ENCODE data around the gene PBX1. TPM values are rescaled to one million over a fixed set of nuclear protein-coding genes. Genes with fewer than 3 reads are reported as not detected.

The PBX1 gene
- total and polyA plus RNA-seq, 2 experiments from 2014 or later: 9.7 to 38.8 TPM

DNA sequence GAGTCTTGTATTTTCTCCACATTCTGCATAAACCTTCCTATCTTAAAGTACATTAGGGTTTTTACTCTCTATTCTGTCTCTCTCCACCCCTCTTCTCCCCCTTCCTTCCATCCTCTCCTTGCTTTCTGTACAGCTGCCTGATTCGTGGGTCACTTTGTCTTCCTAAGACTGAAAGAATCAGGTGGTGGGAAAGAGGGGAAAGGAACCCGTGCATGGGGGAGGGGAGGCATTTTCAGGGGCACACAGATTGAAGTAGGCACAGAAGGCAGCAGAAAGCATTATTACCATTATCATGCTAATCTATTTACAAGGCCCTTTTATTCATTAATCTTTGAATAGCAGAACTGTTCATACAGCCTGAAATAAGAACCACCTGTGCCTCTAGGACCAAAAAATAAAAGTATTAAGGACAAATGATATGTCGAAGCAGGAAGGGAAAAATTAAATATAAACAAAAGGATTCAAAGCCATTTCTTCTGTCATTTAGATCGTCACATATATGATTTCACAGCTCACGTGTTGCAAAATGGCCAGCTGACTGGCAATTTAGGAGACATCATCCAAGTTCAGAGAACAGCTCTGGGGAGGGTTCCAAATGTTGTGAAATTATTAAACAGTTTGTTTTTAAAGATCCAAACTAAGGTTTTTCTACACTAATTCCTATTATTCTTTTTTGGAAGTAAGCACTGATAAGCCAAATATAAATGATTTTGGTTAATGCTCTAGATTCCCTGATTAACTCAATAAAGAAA, 154.6 kb downstream of the PBX1 start:
- no peak overlapping the region for H2AFZ ChIP-seq
- H3K9me2 ChIP-seq (ENCODE audit: insufficient read depth): no peaks in the 10 kb centered on the region
- no peaks in the 10 kb centered on the region for H3K36me3 ChIP-seq (ENCODE audit: low read depth)
- no peak overlapping the region for H3K9ac ChIP-seq
- in situ Hi-C loops (cut with MboI): no loop called here
- H4K20me1 ChIP-seq (ENCODE audit: insufficient read depth): no peaks in the 10 kb centered on the region
- no peak overlapping the region for H3K27ac ChIP-seq
- peaks cover 44% of the 10 kb centered on the region for H3F3A ChIP-seq (ENCODE audit: insufficient read depth)
- peak; percentile 49 for DNase-seq
- peaks cover 81% of the 10 kb centered on the region for H3K79me2 ChIP-seq (ENCODE audit: insufficient read depth)
- WGBS, 2 experiments (ENCODE audit: low coverage in 1 of 2, low lambda C conversion rate in 2 of 2, missing lambda C conversion rate in 2 of 2): 47 to 54% methylated on average over 5 of the region's 5 CpGs
- no peak overlapping the region for H3K4me3 ChIP-seq
- no peak for TF ChIP-seq EZH2phosphoT487 (IDR thresholded peaks at IDR 0.05; ENCODE audit: insufficient read depth, low read depth)
- no peak for TF ChIP-seq EZH2 (IDR thresholded peaks at IDR 0.05; ENCODE audit: insufficient read depth, poor library complexity, severe bottlenecking)
- H3K9me3 ChIP-seq (ENCODE audit: low read depth): no peaks in the 10 kb centered on the region
- H3K4me1 ChIP-seq (ENCODE audit: insufficient read depth): peaks cover 53% of the 10 kb centered on the region
- H3K27me3 ChIP-seq (replicated peaks; ENCODE audit: insufficient read depth): no peaks in the 10 kb centered on the region
- no peak overlapping the region for H3K4me2 ChIP-seq (ENCODE audit: unreplicated experiment)

- no peak overlapping the region for H3K9ac ChIP-seq
- DNase-seq: peak; percentile 91
- peaks cover 89% of the 10 kb centered on the region for H3K79me2 ChIP-seq (ENCODE audit: insufficient read depth)
- no peaks in the 10 kb centered on the region for H3K36me3 ChIP-seq (ENCODE audit: low read depth)
- peak overlapping the region; percentile 55 for H3K4me2 ChIP-seq (ENCODE audit: unreplicated experiment)
- in situ Hi-C loops (cut with MboI): no loop called here
- peak overlapping the region; percentile 69 for H2AFZ ChIP-seq
- no peaks in the 10 kb centered on the region for H4K20me1 ChIP-seq (ENCODE audit: insufficient read depth)
- peaks cover 45% of the 10 kb centered on the region for H3F3A ChIP-seq (ENCODE audit: insufficient read depth)
- H3K9me3 ChIP-seq (ENCODE audit: low read depth): no peaks in the 10 kb centered on the region
- no peaks in the 10 kb centered on the region; the same call in 1 of the 2 replicates for H3K9me2 ChIP-seq (ENCODE audit: insufficient read depth)
- TF ChIP-seq EZH2 (IDR thresholded peaks at IDR 0.05; ENCODE audit: insufficient read depth, poor library complexity, severe bottlenecking): no peak
- no peak for TF ChIP-seq EZH2phosphoT487 (IDR thresholded peaks at IDR 0.05; ENCODE audit: insufficient read depth, low read depth)
- WGBS, 2 experiments (ENCODE audit: low coverage in 1 of 2, low lambda C conversion rate in 2 of 2, missing lambda C conversion rate in 2 of 2): 56 to 59% methylated on average over 8 of the region's 8 CpGs
- H3K27ac ChIP-seq: peak overlapping the region; percentile 64
- no peaks in the 10 kb centered on the region for H3K27me3 ChIP-seq (replicated peaks; ENCODE audit: insufficient read depth)
- peaks cover 52% of the 10 kb centered on the region for H3K4me1 ChIP-seq (ENCODE audit: insufficient read depth)
- H3K4me3 ChIP-seq: no peak overlapping the region
Observed at GRCh38 chr1:164716992-164717703, 158.2 kb downstream of the PBX1 start.

- Histone ChIP-seq H3K4me3 (no peak overlapping the region), H3F3A (ENCODE audit: insufficient read depth) (peaks cover 45% of the 10 kb centered on the region), H3K36me3 (ENCODE audit: low read depth) (no peaks in the 10 kb centered on the region), H4K20me1 (ENCODE audit: insufficient read depth) (no peaks in the 10 kb centered on the region), H3K27ac (peak overlapping the region; percentile 69), H3K9me2 (ENCODE audit: insufficient read depth) (no peaks in the 10 kb centered on the region; the same call in 1 of the 2 replicates), H2AFZ (peak overlapping the region; percentile 51; the same call in 1 of the 2 replicates), H3K79me2 (ENCODE audit: insufficient read depth) (peaks cover 89% of the 10 kb centered on the region), H3K4me1 (ENCODE audit: insufficient read depth) (peaks cover 43% of the 10 kb centered on the region), H3K9me3 (ENCODE audit: low read depth) (no peaks in the 10 kb centered on the region), H3K27me3 (replicated peaks; ENCODE audit: insufficient read depth) (no peaks in the 10 kb centered on the region), H3K4me2 (ENCODE audit: unreplicated experiment) (peak overlapping the region; percentile 57), H3K9ac (peak overlapping the region; percentile 10; the same call in 1 of the 2 replicates)
- DNase-seq: peak; percentile 70
- WGBS, 2 experiments (ENCODE audit: low coverage in 1 of 2, low lambda C conversion rate in 2 of 2, missing lambda C conversion rate in 2 of 2): 0 to 5% methylated on average over 1 of the region's 1 CpG
- in situ Hi-C loops (cut with MboI): no loop called here
- TF ChIP-seq EZH2 (IDR thresholded peaks at IDR 0.05; ENCODE audit: insufficient read depth, poor library complexity, severe bottlenecking) (no peak), EZH2phosphoT487 (IDR thresholded peaks at IDR 0.05; ENCODE audit: insufficient read depth, low read depth) (no peak)
Observed at GRCh38 chr1:164718821-164719220, 159.8 kb downstream of the PBX1 start.

GRCh38 chr1:164719676-164720439, 160.9 kb downstream of the PBX1 start:
- H3K9me3 ChIP-seq (ENCODE audit: low read depth): no peaks in the 10 kb centered on the region
- in situ Hi-C loops (cut with MboI): no loop called here
- no peaks in the 10 kb centered on the region for H3K27me3 ChIP-seq (replicated peaks; ENCODE audit: insufficient read depth)

More at GRCh38 chr1:164719676-164720439, 160.9 kb downstream of the PBX1 start:
- Histone ChIP-seq H3K9me2 (ENCODE audit: insufficient read depth) (no peaks in the 10 kb centered on the region; the same call in 1 of the 2 replicates), H3K4me3 (no peak overlapping the region), H3K9ac (no peak overlapping the region), H4K20me1 (ENCODE audit: insufficient read depth) (no peaks in the 10 kb centered on the region), H2AFZ (no peak overlapping the region), H3K79me2 (ENCODE audit: insufficient read depth) (peaks cover 90% of the 10 kb centered on the region), H3K27ac (peak overlapping the region; percentile 69), H3K36me3 (ENCODE audit: low read depth) (no peaks in the 10 kb centered on the region), H3K4me2 (ENCODE audit: unreplicated experiment) (no peak overlapping the region), H3K4me1 (ENCODE audit: insufficient read depth) (peaks cover 45% of the 10 kb centered on the region), H3F3A (ENCODE audit: insufficient read depth) (peaks cover 47% of the 10 kb centered on the region)
- WGBS, 2 experiments (ENCODE audit: low coverage in 1 of 2, low lambda C conversion rate in 2 of 2, missing lambda C conversion rate in 2 of 2): 66 to 68% methylated on average over 8 of the region's 8 CpGs
- TF ChIP-seq EZH2 (IDR thresholded peaks at IDR 0.05; ENCODE audit: insufficient read depth, poor library complexity, severe bottlenecking) (no peak), EZH2phosphoT487 (IDR thresholded peaks at IDR 0.05; ENCODE audit: insufficient read depth, low read depth) (no peak)
- no peak for DNase-seq
